ENCODE data around the gene PNPLA2.

The PNPLA2 gene

DNA sequence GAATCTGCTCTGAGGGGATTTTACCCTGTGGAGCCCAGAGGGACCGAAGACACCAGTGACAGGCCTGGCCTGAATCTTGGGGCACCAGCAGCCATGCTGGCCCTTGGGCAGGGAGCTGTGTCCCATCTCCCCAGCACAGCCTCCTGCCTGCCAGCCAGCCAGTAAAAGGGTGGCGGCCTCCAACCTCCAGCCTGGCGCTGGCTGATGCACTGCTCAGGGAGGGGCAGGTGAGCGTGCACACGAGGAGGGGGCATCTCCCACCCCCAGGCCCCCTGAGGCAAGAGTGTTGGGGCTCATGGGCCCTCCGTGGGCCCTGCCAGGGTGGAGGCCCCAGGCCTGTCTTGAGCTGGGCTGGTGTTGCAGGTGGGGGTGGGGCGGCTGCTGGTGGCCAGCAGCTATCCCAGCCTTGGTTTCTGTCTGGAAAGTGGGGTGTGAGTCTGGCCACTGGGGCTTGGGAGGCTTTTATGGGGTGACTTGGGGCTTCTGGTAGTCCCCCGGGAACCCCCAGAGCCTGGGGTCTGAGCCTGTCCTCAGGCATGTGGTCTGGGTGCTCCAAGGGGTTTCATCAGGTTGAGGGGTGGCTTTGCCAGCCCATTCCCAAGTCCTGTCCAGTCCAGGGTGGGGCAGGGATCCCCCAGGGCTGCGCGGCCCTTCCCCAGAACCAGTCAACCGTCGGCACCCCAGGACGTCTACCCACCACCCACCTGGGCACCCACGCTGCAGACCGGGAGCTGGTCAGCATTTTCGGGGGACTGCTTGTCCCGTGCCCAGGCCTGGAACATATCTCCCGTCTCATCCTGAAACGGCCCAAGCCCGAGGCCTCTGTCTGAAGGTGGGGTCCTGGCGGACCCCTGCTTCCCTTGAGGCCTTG lies 41.8 kb downstream of the PNPLA2 start:
- H3K4me3 ChIP-seq (ENCODE audit: low read length) = no peak overlapping the region
- no peak overlapping the region for H3K9ac ChIP-seq (ENCODE audit: low read length)
- H3K36me3 ChIP-seq (ENCODE audit: control insufficient read depth, insufficient read depth, low read length) = peaks cover 1% of the 10 kb centered on the region
- H3K27me3 ChIP-seq (ENCODE audit: control insufficient read depth, insufficient read depth, low read length) = peaks cover 4% of the 10 kb centered on the region
- peak overlapping the region; percentile 6 for H3K27ac ChIP-seq (ENCODE audit: low read depth, low read length)
- H3K4me1 ChIP-seq (ENCODE audit: control insufficient read depth, insufficient read depth, low read length) = peaks cover 4% of the 10 kb centered on the region

DNA sequence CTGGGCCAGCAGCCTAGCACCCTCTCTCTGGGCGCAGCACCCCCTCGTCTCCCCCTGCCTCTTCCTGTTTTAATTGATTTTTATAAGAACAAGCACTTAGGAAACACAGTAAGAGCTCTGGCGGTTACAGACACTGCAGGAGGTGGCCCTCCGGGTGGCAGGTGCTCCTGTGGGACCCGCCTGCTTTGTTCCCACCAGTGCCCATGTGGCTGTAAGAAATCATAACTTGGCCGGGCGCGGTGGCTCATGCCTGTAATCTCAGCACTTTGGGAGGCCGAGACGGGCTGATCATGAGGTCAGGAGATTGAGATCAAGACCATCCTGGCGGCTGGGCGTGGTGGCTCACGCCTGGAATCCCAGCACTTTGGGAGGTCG lies 42.4 kb downstream of the PNPLA2 start:
- H3K27ac ChIP-seq (ENCODE audit: low read depth, low read length) = no peak overlapping the region
- H3K9ac ChIP-seq (ENCODE audit: low read length) = no peak overlapping the region
- peaks cover 4% of the 10 kb centered on the region for H3K4me1 ChIP-seq (ENCODE audit: control insufficient read depth, insufficient read depth, low read length)
- H3K27me3 ChIP-seq (ENCODE audit: control insufficient read depth, insufficient read depth, low read length) = peaks cover 4% of the 10 kb centered on the region
- peaks cover 3% of the 10 kb centered on the region for H3K36me3 ChIP-seq (ENCODE audit: control insufficient read depth, insufficient read depth, low read length)
- H3K4me3 ChIP-seq (ENCODE audit: low read length) = no peak overlapping the region

DNA sequence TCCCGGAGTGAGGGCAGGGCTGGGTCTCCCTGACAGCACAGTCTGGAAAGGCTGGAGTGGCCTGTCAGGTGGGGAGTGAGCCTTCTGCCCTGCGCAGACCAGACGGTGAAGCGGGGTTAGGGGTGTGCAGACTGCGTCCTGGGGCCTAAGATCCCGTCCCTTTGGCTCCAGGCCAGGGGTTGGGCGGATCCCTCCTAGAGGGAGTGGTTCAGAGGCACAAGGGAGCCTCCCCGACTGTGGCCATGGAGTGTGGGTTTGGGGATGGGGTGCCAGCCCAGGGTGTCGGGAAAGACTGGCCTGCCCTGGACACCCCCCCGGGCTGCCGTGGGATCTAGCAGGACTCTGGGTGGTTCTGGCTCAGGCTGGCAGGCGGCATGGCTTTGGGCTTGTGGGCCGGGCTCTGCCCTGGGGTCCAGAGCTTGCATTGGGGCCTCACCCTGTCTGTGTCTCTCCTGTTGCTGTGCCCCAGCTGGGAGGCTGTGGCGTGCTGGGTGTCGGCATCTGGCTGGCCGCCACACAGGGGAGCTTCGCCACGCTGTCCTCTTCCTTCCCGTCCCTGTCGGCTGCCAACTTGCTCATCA lies 43.5 kb downstream of the PNPLA2 start:
- Histone ChIP-seq H3K4me1 (ENCODE audit: control insufficient read depth, insufficient read depth, low read length) (peaks cover 4% of the 10 kb centered on the region), H3K36me3 (ENCODE audit: control insufficient read depth, insufficient read depth, low read length) (peaks cover 3% of the 10 kb centered on the region), H3K27me3 (ENCODE audit: control insufficient read depth, insufficient read depth, low read length) (peaks cover 4% of the 10 kb centered on the region), H3K4me3 (ENCODE audit: low read length) (no peak overlapping the region), H3K9ac (ENCODE audit: low read length) (no peak overlapping the region), H3K27ac (ENCODE audit: low read depth, low read length) (no peak overlapping the region)

DNA sequence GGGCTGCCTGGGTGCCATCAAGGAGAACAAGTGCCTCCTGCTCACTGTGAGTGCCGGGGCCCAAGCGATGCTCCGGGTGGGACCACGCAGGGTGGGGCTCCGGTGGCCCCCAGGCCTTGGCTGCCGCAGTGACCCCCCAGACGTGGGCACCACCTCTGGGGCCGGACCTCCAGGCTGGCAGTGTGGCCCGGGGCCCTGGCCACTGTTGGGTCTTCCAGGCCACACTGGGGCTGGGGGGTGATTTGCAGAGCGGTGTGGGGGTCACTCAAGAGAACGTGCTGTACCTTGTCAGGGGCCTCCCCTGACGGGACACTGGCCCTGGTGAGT lies 43.9 kb downstream of the PNPLA2 start:
- peaks cover 4% of the 10 kb centered on the region for H3K27me3 ChIP-seq (ENCODE audit: control insufficient read depth, insufficient read depth, low read length)
- no peak overlapping the region for H3K9ac ChIP-seq (ENCODE audit: low read length)
- peaks cover 3% of the 10 kb centered on the region for H3K36me3 ChIP-seq (ENCODE audit: control insufficient read depth, insufficient read depth, low read length)
- H3K4me1 ChIP-seq (ENCODE audit: control insufficient read depth, insufficient read depth, low read length) = peaks cover 4% of the 10 kb centered on the region
- H3K27ac ChIP-seq (ENCODE audit: low read depth, low read length) = no peak overlapping the region
- no peak overlapping the region for H3K4me3 ChIP-seq (ENCODE audit: low read length)

DNA sequence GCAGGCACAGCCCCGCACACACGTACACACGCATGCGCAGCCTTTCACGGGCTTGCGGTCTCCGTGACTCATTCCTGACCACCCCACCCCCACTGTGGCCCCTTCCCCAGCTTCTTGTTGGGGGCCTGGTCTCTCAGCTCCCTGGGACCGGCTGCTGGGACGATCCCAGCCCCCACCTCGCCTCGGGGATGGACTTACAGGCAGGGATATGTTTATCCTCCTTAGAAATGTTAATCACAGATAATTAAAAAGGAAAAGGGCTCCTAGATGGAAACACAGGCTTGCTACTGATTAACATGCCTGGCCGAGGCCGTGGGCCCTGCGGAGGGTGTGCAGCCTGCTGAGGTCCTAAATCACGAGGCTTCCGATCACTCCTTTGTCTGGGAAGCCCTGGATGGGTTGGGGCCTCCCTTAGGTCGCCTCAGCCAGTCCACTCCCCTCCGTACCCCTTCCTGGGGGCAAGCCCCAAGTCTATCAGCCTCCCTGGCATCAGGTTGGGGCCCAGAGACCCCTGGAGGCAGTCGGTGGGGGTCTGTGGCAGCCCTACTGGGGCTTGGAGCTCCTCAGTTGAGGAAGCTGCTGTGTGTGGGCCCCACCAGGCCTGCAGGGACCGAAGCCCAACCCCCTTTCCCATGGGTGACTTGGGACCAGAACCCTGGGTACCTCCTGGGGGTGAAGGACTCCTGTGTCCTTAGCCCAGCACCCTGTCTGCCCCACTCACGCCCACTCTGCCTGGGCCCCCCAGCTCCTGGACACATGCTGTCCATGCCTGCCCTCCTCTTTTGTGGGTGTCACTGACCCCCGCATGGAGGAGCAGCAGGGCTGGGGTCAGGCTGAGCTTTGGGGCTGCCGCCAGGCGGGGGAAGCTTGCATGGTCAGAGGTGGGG lies 44.6 kb downstream of the PNPLA2 start:
- Histone ChIP-seq H3K27ac (ENCODE audit: low read depth, low read length) (no peak overlapping the region), H3K27me3 (ENCODE audit: control insufficient read depth, insufficient read depth, low read length) (peaks cover 4% of the 10 kb centered on the region), H3K4me3 (ENCODE audit: low read length) (no peak overlapping the region), H3K36me3 (ENCODE audit: control insufficient read depth, insufficient read depth, low read length) (peaks cover 3% of the 10 kb centered on the region), H3K9ac (ENCODE audit: low read length) (no peak overlapping the region), H3K4me1 (ENCODE audit: control insufficient read depth, insufficient read depth, low read length) (peaks cover 4% of the 10 kb centered on the region)

DNA sequence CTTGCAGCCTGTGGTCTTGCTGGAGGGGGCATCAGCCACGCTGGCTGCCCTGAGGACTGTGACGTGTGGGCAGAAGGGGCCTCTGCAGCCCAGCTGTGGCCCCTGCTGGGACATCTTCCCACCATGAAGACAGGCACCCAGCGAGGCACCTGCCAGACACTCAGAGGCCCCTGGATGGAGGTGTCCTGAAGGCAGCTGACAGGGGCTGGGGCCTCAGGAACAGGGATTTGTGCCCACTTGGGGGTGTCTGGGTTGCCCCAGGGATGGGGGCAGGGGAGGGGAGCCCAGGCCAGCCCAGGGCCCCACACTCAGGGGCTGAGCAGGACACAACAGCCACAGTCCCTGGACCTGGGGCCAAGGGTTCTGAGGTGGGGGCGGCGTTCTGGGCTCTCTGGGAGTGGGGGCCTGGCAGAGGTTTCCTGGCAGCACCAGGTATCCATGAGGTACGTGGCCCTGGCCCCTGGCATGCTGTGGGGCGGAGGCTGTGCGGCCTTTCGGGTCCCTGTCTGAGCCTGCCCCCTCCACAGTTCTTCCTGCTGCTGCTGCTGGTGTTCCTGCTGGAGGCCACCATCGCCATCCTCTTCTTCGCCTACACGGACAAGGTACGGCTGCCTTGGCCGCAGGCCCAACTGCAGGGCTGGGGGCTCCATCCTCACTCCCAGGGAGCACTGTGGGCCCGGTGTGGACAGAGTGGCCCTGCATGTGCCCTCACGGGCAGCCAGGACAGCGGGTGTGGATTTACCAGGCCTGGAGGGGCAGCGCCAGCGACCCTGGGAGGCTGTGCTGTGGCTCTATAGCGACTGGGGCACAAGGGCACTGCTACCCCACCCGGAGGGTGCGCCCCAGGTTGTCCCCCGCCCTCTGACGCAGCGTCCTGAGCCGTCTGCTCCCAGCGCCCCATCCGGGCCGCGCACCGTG lies 45.5 kb downstream of the PNPLA2 start:
- peaks cover 4% of the 10 kb centered on the region for H3K4me1 ChIP-seq (ENCODE audit: control insufficient read depth, insufficient read depth, low read length)
- H3K9ac ChIP-seq (ENCODE audit: low read length) = no peak overlapping the region
- H3K27ac ChIP-seq (ENCODE audit: low read depth, low read length) = no peak overlapping the region
- H3K27me3 ChIP-seq (ENCODE audit: control insufficient read depth, insufficient read depth, low read length) = peaks cover 4% of the 10 kb centered on the region
- no peak overlapping the region for H3K4me3 ChIP-seq (ENCODE audit: low read length)
- H3K36me3 ChIP-seq (ENCODE audit: control insufficient read depth, insufficient read depth, low read length) = peaks cover 3% of the 10 kb centered on the region

DNA sequence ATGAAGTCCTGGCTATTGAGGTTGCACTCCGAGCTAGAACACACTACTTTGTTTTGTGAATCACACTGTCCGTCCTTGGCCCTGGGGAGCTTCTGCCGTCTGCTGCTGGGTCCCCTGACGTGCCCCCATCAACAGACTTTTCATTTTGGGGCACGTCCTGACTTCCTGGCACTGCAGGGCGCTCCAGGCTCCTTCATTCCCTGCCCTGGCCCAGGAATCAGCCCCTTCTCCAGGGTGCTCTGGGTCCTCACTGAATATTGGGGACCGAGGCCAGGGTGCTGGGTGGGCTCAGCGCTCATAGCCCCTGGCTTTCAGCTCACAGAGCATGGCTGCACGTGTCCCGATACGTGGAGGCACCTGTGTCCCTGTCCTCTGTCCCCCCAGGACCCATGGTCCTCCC lies 46.2 kb downstream of the PNPLA2 start:
- H3K4me3 ChIP-seq (ENCODE audit: low read length) = no peak overlapping the region
- H3K9ac ChIP-seq (ENCODE audit: low read length) = no peak overlapping the region
- H3K27ac ChIP-seq (ENCODE audit: low read depth, low read length) = no peak overlapping the region
- H3K36me3 ChIP-seq (ENCODE audit: control insufficient read depth, insufficient read depth, low read length) = peaks cover 3% of the 10 kb centered on the region
- peaks cover 4% of the 10 kb centered on the region for H3K4me1 ChIP-seq (ENCODE audit: control insufficient read depth, insufficient read depth, low read length)
- peaks cover 4% of the 10 kb centered on the region for H3K27me3 ChIP-seq (ENCODE audit: control insufficient read depth, insufficient read depth, low read length)

DNA sequence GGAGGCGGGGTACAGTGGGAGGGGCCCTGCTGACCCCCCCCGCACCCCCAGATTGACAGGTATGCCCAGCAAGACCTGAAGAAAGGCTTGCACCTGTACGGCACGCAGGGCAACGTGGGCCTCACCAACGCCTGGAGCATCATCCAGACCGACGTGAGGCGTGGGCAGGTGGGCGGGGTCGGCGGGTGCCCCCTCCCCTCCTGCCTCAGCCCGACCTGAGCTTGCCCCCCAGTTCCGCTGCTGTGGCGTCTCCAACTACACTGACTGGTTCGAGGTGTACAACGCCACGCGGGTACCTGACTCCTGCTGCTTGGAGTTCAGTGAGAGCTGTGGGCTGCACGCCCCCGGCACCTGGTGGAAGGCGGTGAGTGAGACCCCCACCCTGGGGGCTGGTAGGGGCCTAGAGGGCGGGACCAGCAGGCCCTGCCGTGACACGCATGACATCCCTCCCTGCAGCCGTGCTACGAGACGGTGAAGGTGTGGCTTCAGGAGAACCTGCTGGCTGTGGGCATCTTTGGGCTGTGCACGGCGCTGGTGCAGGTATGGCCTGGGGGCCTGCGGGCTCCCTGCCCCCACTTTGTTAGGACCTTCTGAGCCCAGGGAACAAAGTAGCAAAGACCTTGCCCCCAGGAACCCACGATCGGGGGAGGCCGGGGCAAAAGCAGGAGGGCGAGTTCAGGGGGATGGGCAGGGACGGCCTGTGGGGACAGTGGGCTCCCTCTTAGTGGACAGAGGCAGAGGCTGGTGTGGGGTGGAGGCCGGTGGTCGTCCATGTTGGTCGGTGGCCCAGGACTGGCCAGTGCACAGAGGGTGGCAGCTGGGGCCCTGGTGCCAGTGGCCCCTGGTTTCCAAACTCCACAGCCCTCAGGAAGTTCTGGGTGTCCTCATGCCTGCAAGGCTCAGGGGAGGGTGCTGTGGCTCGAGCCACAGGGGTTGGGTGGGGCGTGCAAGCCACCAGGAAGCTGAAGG lies 47.0 kb downstream of the PNPLA2 start:
- H3K36me3 ChIP-seq (ENCODE audit: control insufficient read depth, insufficient read depth, low read length) = peaks cover 3% of the 10 kb centered on the region
- peaks cover 4% of the 10 kb centered on the region for H3K27me3 ChIP-seq (ENCODE audit: control insufficient read depth, insufficient read depth, low read length)
- no peaks in the 10 kb centered on the region for H3K4me1 ChIP-seq (ENCODE audit: control insufficient read depth, insufficient read depth, low read length)
- no peak overlapping the region for H3K27ac ChIP-seq (ENCODE audit: low read depth, low read length)
- no peak overlapping the region for H3K9ac ChIP-seq (ENCODE audit: low read length)
- H3K4me3 ChIP-seq (ENCODE audit: low read length) = no peak overlapping the region

DNA sequence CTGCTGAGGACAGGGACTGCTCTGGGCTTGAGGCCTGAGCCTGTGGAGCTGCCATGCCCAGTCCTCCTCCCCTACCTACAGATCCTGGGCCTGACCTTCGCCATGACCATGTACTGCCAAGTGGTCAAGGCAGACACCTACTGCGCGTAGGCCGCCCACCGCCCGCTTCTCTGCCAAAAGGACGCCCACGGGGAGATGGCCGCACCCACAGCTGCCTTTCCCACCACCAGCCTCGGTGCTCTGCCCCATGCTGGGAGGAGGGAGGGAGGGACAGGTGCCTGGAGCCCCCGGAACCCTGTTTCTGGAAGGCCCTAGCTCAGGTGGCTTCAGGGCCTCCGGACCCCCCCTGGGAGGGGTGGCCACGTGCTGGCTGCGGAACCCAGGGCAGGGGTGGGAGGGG lies 47.8 kb downstream of the PNPLA2 start:
- Histone ChIP-seq H3K27ac (ENCODE audit: low read depth, low read length) (no peak overlapping the region), H3K4me1 (ENCODE audit: control insufficient read depth, insufficient read depth, low read length) (no peaks in the 10 kb centered on the region), H3K9ac (ENCODE audit: low read length) (no peak overlapping the region), H3K27me3 (ENCODE audit: control insufficient read depth, insufficient read depth, low read length) (peaks cover 4% of the 10 kb centered on the region), H3K4me3 (ENCODE audit: low read length) (no peak overlapping the region), H3K36me3 (ENCODE audit: control insufficient read depth, insufficient read depth, low read length) (peaks cover 3% of the 10 kb centered on the region)

DNA sequence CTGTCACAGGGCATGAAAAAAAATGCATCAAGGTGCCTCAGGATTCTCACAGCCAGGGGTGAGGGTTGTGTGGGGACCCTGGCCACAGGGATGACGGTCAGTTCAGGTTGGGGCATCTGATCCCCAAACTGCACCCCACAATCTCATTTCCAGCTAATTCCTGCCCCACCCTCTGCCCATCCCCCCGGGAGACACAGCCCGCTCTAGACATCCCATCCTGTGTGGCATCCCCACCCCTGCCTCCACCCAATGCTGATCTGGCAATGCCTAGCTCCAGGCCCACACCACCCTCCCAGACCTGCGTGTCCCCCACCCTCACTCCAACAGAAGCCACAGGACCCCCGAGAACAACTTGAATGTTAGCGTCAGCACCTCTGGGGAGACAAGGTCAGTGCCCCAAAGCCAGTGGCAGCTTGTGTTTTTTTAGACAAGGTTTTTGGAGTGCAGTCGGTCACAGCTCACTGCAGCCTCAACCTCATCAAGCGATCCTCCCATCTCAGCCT lies 49.2 kb downstream of the PNPLA2 start:
- H3K27ac ChIP-seq (ENCODE audit: low read depth, low read length) = no peak overlapping the region
- H3K27me3 ChIP-seq (ENCODE audit: control insufficient read depth, insufficient read depth, low read length) = no peaks in the 10 kb centered on the region
- no peak overlapping the region for H3K9ac ChIP-seq (ENCODE audit: low read length)
- no peaks in the 10 kb centered on the region for H3K4me1 ChIP-seq (ENCODE audit: control insufficient read depth, insufficient read depth, low read length)
- no peak overlapping the region for H3K4me3 ChIP-seq (ENCODE audit: low read length)
- H3K36me3 ChIP-seq (ENCODE audit: control insufficient read depth, insufficient read depth, low read length) = peaks cover 3% of the 10 kb centered on the region

DNA sequence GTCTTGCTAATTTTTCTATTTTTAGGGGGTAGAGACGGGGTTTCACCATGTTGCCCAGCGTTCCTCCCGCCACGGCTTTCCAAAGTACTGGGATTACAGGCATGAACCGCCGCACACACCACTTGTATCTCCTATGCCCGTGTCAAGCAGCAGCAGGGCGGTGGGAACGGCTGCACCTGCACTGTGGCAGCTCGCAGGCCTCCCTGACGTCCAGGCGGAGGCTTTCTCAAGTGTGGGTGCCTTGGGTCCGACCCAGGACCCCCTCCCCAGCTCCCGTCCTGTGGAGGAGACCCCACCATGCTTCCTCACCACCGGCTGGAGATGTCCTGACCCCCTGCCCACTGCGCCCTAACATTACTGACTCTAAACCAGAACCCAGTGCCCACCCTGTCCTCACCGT lies 49.7 kb downstream of the PNPLA2 start:
- H3K4me1 ChIP-seq (ENCODE audit: control insufficient read depth, insufficient read depth, low read length) = no peaks in the 10 kb centered on the region
- no peak overlapping the region for H3K27ac ChIP-seq (ENCODE audit: low read depth, low read length)
- H3K4me3 ChIP-seq (ENCODE audit: low read length) = no peak overlapping the region
- H3K27me3 ChIP-seq (ENCODE audit: control insufficient read depth, insufficient read depth, low read length) = no peaks in the 10 kb centered on the region
- peaks cover 3% of the 10 kb centered on the region for H3K36me3 ChIP-seq (ENCODE audit: control insufficient read depth, insufficient read depth, low read length)
- no peak overlapping the region for H3K9ac ChIP-seq (ENCODE audit: low read length)

All from rectal smooth muscle tissue (tissue), 1 donor.